Cardiac muscle cell (in vitro differentiated cells and primary cell): ENCODE results near the gene S1PR2. TPM values are rescaled to one million over a fixed set of nuclear protein-coding genes. Genes with fewer than 3 reads are reported as not detected.
A peak's percentile ranks its signal among the peaks of the same experiment; 100 is the strongest.

ENCODE experiments used
- DNase-seq, 2 donors: peaks; one replicate each; pipeline versions ENCODE4 v3.0.0 to v3.0.0-alpha.2; 2010 to 2017; ENCODE audit warnings: low read depth in 1 of 2, low spot score in 1 of 2
- H3K27ac ChIP-seq: fragments of 200-600 bp; sonication (generic); 2 replicates; pipeline ENCODE4 v1.5.1; 2016
- H3K27me3 ChIP-seq: fragments of 200-600 bp; sonication (generic); 2 replicates; pipeline ENCODE4 v1.6.0; 2016; ENCODE audit warnings: control low read depth
- H3K36me3 ChIP-seq: fragments of 200-600 bp; sonication (generic); 2 replicates; pipeline ENCODE4 v1.5.1; 2016; ENCODE audit warnings: control low read depth
- H3K4me1 ChIP-seq: fragments of 200-600 bp; sonication (generic); 2 replicates; pipeline ENCODE4 v1.8.1; 2017; ENCODE audit warnings: low read depth, mild to moderate bottlenecking, mixed run types
- H3K4me3 ChIP-seq: fragments of 200-600 bp; sonication (generic); 2 replicates; pipeline ENCODE4 v1.5.1; 2016; ENCODE audit warnings: mild to moderate bottlenecking
- H3K9me3 ChIP-seq: fragments of 200-600 bp; sonication (generic); 2 replicates; pipeline ENCODE4 v1.5.1; 2017; ENCODE audit warnings: low read depth, mild to moderate bottlenecking, control low read depth
- polyA plus RNA-seq: library from polyadenylated mRNA; unstranded; fragments of >200 nt; fragmentation: Nextera tagmentation; extraction: Ambion mirVana; gene quantifications from 2 replicates; pipeline ENCODE4 v1.2.1, GENCODE V29; 2016
- total RNA-seq: library from RNA; depleted of rRNA; stranded (reverse); fragments of >200 nt; gene quantifications from 2 replicates; pipeline ENCODE4 v1.2.3, GENCODE V29; 2016
- TF ChIP-seq, protein P1 (sequence below): IDR thresholded peaks from 2 replicates; pipeline ENCODE4 v1.5.1; 2012; ENCODE audit warnings: low read depth, mild to moderate bottlenecking, low read length

Gene S1PR2
- total and polyA plus RNA-seq, 2 experiments from 2014 or later: 1.8 to 5.7 TPM

DNA sequence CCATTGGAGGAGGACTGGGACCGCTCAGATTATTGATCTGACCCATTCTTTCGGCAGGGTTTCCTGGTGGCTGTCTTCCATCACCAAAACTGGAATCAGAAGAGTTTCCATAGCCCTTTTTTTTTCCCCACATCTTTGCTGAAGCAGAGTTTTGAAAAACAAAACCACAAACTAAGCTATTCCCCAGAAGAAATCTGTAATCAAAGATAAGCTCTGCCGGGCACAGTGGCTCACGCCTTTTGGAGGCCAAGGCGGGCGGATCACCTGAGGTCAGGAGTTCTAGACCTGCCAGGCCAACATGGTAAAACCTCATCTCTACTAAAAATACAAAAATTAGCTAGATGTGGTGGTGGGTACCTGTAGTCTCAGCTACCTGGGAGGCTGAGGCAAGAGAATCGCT, 35.6 kb upstream of the S1PR2 start:
- peaks cover 22% of the 10 kb centered on the region for H3K27me3 ChIP-seq
- TF ChIP-seq, protein P1, sequence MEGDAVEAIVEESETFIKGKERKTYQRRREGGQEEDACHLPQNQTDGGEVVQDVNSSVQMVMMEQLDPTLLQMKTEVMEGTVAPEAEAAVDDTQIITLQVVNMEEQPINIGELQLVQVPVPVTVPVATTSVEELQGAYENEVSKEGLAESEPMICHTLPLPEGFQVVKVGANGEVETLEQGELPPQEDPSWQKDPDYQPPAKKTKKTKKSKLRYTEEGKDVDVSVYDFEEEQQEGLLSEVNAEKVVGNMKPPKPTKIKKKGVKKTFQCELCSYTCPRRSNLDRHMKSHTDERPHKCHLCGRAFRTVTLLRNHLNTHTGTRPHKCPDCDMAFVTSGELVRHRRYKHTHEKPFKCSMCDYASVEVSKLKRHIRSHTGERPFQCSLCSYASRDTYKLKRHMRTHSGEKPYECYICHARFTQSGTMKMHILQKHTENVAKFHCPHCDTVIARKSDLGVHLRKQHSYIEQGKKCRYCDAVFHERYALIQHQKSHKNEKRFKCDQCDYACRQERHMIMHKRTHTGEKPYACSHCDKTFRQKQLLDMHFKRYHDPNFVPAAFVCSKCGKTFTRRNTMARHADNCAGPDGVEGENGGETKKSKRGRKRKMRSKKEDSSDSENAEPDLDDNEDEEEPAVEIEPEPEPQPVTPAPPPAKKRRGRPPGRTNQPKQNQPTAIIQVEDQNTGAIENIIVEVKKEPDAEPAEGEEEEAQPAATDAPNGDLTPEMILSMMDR: no peak
- no peaks in the 10 kb centered on the region for H3K36me3 ChIP-seq
- H3K4me3 ChIP-seq: no peak overlapping the region
- H3K27ac ChIP-seq: no peak overlapping the region
- no peaks in the 10 kb centered on the region for H3K4me1 ChIP-seq
- no peaks in the 10 kb centered on the region for H3K9me3 ChIP-seq
- DNase-seq: no peak

DNA sequence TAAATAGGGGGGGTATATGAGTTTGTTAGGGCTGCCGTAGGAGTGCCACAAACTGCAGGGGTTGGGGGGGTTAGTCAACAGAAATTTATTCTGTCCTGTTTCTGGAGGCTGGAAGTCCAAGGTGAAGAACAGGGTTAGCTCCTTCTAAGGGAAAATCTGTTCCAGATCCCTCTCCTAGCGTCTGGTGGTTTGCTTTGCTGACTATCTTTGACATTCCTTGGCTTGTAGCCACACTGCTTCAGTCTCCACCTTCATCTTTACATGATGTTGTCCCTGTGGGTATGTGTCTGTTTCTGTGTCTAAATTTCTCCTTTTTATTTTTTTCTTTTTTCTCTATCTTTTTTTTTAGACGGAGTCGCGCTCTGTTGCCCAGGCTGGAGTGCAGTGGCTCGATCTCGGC, 31.6 kb upstream of the S1PR2 start:
- Histone ChIP-seq H3K4me1 (no peaks in the 10 kb centered on the region), H3K27me3 (no peaks in the 10 kb centered on the region), H3K27ac (no peak overlapping the region), H3K4me3 (no peak overlapping the region), H3K9me3 (no peaks in the 10 kb centered on the region), H3K36me3 (peaks cover 6% of the 10 kb centered on the region)
- peak in 1 of 2 donors; percentile 65 for DNase-seq
- TF ChIP-seq, protein P1: no peak

DNA sequence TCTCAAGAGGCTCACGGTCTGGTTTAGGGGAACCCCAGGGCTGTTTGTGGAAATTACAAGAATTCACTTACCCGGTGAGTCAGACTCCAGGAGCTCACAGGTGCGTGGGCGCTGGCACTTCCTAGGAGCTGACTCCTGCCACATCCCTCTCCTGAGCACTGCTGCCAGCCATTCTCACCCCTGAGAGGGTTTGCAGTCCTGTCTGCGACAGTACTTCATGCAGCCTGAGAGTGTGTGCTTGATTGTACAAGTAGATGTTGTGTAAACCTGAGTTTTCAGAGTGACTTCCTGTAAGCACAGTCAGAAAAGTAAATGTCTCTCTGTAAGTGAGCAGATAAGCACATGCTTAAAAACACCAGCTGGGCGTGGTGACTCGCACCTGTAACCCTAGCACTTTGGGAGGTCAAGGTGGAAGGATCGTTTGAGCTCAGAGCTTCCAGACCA, 29.0 kb upstream of the S1PR2 start:
- Histone ChIP-seq H3K27me3 (no peaks in the 10 kb centered on the region), H3K27ac (no peak overlapping the region), H3K36me3 (peaks cover 16% of the 10 kb centered on the region), H3K4me3 (no peak overlapping the region), H3K4me1 (no peaks in the 10 kb centered on the region), H3K9me3 (no peaks in the 10 kb centered on the region)
- DNase-seq: no peak
- TF ChIP-seq, protein P1: no peak

DNA sequence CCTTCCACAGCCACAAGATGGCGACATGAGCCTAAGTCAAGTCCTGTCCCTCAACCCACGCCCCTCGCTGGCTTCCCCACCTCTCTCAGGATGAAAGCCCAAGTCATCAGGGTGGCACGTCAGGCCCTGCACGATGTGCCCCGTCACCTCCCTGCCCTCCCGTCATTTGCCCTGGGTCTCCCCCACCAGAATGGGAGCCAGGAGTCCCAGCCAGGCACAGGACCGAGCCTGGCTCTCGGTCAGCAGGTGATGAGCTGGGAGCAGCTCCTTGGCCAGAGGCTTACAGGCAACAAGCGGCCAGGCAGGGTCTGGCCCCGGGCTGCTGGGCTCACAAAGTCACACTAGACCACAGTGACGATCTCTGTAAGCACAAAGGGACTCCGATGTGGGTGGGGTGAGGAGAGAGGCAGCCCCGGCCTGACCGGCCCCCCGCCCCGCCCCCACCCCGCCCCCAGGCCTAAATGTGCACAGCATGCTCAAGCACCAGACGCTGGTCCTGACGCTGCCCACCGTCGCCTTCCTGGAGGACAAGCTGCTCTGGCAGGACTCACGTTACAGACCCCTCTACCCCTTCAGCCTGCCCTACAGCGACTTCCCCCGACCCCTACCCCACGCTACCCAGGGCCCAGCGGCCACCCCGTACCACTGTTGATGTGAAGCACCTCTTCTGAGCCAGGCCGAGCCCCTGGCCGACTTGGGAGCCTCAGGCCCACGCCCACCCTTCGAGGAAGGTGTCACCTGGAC, 28.2 kb upstream of the S1PR2 start:
- DNase-seq: peak; percentile 87 to 91
- Histone ChIP-seq H3K9me3 (no peaks in the 10 kb centered on the region), H3K4me3 (no peak overlapping the region), H3K4me1 (no peaks in the 10 kb centered on the region), H3K27ac (no peak overlapping the region), H3K27me3 (no peaks in the 10 kb centered on the region), H3K36me3 (peaks cover 21% of the 10 kb centered on the region)
- TF ChIP-seq, protein P1: peak; percentile 74

DNA sequence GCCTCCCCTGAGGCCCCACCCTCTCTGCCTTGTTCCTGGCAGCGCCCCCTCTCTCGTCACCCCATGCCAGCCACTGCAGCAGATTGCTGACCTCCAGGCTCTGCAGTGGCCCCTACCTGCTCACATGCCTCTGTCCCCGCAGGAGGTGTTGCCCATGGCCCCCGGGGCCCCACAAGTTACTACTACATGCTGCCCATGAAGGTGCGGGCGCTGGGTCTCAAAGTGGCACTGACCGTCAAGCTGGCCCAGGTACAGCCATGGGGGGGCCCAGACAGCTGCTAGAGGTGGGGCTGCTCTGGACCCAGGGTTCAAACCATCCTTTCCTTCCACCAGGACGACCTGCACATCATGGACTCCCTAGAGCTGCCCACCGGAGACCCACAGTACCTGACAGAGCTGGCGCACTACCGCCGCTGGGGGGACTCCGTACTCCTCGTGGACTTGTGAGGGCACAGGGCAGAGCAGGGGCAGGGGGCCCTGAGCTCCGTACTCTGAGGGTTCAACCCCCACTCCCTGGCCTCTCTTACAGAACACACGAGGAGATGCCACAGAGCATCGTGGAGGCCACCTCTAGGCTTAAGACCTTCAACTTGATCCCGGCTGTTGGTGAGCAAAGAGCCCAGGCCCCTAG, 27.1 kb upstream of the S1PR2 start:
- Histone ChIP-seq H3K4me1 (no peaks in the 10 kb centered on the region), H3K27ac (no peak overlapping the region), H3K9me3 (no peaks in the 10 kb centered on the region), H3K36me3 (peaks cover 25% of the 10 kb centered on the region), H3K27me3 (no peaks in the 10 kb centered on the region), H3K4me3 (no peak overlapping the region)
- TF ChIP-seq, protein P1: no peak
- DNase-seq: no peak
